GM21576 (cell line): ENCODE data around the gene CDCA5.

Experiments
- ATAC-seq: cut with Tn5 transposase; IDR thresholded peaks from one replicate; pipeline ENCODE4 v1.9.1; 2021; ENCODE audit warnings: mild to moderate bottlenecking, moderate library complexity; ENCODE audit not compliant: unreplicated experiment

The CDCA5 gene

DNA sequence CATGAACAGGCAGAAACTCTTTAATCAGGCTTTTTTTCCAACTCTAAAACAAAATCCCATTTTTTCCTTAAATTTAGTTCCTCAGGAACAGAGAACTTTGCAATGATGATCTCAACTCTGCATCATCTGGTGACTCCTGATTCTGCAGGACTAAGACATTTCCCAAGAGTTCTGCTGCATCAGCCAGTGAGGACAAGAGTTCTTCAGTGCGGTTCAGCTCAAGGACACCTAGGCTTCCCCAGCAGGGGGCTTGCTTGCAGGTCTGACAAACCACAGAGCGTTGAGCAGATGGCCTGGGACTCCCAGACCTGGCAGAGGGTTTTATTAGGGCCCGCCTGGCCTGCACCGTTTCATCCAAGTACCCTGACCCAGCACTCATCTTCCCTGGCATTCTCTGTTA, 6.4 kb downstream of the CDCA5 start:
- ATAC-seq = no peak

- ATAC-seq = no peak
These were observed 11.2 kb downstream of the CDCA5 start for GRCh38 chr11:65072631-65072966.

GRCh38 chr11:65071907-65072630, 11.8 kb downstream of the CDCA5 start:
- ATAC-seq = no peak

DNA sequence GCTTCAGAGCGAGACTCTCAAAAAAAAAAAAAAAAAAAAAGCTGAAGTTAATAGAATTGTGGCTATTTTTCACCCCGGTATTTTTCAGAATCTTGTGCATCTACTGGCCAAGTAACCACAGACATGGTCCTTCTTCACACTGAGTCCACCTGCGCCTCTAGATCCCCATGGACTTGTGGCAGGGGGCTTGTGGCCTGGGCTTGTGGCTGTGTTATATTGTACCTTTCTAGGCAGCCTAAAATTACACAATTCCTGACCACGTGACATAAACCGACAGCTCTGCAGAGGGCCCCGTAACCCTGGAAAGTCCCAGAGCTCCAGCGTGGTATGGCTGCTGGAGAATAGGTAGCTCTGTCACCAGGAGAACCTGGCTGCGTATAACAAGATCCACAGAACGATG, 14.6 kb downstream of the CDCA5 start:
- ATAC-seq = no peak

DNA sequence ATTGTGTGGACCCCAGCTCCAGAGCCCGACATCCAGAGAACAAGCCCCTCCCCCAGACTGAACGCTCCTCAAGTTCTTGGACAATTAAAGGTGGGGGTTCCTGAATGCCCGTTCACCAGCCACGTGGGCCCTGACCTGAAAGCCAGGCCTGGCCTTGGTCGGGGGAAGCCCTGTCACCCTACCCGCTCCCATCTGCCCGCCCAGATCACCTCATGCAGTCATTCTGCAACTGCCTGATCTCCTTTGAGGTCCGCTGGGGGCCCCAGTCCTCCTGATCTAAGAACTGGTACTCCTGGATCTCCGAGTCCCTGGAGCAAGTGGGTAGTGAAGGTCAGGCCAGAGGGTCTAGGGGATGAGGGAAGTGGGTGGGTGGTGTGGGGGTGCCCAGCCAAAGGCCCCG, 16.4 kb downstream of the CDCA5 start:
- no peak for ATAC-seq

DNA sequence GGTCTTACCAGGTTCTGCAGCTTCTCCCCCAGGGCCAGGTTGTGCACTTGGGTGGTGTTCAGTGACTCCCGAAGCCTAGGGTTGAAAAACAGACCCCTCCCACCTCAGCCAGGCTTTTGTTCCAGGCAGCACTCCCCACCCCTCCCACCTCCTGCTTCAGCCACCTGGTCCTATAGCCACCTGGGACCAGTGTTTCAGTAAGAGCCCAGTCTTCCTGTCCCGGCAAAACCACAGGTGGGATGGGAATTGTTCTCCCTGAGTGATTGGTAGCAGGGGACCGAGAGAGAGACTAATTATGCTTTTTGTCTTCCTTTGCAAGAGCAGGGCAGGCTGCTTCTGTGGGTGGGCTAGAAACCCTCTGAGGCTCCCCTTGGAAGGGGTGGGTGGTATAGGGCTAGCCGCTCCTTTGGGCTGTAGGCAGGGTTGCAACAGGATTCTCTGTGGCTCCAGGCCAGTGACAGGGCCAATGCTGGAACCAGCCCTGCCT, 17.0 kb downstream of the CDCA5 start:
- no peak for ATAC-seq

DNA sequence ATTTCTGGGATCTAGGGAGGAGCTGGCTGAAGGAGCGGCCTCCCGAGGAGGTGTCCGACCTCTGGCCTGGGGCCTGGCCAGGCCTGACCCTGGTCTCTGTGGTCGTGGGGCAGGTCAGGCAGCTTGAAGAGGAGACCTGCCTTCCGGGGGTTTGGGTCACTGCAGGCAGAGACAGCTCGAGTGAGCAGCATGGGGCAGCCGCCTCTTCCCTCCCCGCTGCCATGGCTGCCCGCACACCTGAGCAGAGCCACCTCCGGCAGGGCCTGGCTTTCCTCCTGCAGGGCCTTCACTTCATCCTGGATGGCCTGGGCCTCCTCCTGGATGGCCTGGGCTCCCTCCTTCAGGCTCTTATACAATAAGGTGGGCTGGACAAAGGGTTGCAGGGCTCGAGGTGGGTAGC, 17.5 kb downstream of the CDCA5 start:
- ATAC-seq = no peak

DNA sequence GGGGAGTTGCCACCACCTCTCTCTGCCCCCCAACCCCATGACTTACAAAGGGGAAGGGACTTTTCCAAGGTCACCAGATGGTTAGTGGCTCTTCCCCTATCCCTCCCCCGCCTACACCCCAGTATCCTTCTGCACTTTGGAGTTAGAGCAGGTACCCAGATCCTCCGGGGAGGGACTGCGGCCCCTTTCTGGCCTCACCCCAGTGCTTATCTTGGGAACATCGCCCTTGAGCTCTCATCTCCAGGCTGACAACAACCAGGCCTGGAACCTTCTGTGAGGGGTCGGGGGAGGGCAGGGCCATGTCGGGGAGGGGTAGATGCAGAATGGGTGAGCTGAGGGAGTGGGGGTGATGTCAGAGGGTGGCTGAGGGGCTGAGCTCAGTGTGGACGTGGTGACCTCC, 18.0 kb downstream of the CDCA5 start:
- no peak for ATAC-seq

GRCh38 chr11:65064847-65065240, 19.0 kb downstream of the CDCA5 start:
- ATAC-seq = no peak

- ATAC-seq = no peak
These were observed 20.3 kb downstream of the CDCA5 start for GRCh38 chr11:65063532-65063931.

DNA sequence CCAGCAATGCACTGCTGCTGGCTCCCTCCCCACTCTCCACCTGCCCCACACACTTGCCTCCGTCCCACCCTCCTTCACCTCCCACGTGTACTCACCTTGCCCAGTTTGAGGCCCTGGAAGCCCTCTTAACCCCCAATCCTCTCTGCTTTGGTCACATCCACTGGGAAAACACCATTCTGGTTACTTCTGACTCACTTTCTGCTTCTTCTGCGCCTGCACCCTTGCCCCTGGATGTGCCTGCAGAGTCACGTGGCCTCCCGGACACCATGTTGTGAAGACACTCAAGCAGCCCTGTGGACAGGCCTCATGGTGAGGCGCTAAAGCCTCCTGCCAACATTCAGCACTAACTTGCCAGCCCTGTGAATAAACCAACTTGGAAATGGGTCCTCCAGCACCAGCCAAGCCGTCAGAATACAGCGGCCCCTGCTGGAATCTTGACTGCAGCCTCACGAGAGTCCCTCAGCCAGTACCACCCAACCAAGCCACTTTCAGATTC, 22.9 kb downstream of the CDCA5 start:
- no peak for ATAC-seq

DNA sequence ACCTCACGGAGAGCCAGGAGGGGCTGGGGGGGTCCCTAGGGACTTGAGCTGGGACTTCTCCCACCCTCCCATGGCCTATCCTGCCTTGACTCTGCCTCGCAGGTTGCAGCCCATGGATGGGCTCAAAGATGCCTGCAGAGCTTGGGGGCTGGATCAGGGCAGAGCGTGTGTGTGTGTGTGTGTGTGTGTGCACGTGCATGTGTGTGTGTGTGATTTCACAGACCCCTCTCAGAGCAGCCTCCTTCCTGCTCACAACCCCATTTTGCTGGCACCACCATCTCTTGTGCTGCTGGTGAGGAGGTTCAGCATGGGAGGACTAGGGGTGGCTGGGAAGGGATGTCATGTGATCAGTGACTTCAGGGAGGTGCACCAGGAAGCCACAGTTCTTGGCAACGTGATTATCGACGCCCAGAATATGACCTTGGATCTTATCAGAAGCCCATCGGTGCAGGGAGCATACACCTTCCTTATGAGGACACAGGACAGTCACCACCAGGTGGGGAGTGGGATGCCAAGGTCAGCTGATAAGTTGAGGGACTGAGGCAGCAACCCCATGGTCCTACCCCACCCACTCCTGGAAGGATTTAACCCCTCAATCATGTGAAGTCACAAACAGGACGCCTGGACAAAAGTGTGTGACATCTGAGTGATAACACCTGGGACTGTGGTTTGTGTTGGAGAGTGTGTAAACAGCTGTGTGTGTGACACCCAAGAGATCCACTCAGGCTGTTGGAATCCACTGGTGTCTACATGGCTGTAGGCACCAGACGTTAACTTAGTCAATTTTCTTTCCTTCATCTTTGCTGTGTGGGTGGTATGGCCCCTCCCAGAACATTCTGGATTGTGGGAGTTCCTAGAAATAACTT, 23.6 kb downstream of the CDCA5 start:
- ATAC-seq = no peak

DNA sequence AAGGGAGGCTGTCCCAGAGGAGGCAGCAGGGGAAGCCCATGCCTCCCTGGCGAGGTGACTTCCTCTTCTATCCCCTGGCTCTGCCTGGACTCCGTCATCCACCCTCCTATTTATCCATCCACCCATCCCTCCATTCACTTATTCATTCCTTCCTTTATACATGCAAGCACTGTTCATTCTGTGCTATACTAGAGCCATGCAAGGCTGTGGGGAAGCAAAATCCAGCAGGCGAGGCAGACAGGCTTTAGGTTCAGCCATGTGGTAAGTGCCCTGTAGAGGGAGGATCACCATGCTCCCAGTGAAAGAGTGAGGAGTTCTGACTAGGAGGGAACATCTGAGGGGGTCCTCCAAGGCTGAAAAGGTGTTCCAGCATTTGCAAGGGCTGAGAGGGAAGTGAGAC, 24.3 kb downstream of the CDCA5 start:
- no peak for ATAC-seq

DNA sequence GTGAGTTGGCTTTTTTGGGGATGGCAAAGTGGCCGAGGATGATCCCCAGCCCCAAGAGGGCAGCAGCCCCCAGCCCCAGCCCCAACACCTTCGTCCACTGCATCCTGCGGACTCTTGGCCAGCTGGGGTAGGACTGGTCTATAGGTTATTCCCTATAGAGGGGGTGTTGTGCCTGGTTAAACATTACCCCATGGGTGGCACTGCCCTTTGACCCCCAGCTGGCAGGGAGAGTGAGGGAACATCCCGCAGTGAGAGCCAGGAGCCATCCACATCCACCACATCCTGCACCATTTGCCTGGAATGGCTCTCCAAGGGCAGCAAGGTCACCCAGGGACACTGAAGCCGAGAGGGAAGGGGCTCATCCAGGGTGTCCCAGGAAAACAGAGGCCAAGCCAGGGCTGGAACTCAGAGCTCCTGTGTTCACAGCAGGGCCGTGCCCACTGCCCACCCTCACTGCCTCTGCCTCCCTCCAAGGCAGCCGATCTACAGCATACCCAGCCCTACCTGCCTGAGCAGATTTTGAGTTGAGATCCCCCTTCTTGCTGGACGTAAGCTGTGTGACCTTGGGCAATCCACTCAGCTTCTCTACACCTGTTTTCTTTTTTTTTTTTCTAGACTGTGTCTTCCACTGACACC, 25.3 kb downstream of the CDCA5 start, which contains the start of gene NAALADL1:
Gene NAALADL1, minus strand, starts transcription at position 135 of the 636 bp plus-strand sequence. Its CDS starts 32 bp downstream, at position 103.
- ATAC-seq = no peak

GRCh38 chr11:65058012-65058411, 25.8 kb downstream of the CDCA5 start:
- no peak for ATAC-seq

GRCh38 chr11:65057526-65057925, 26.3 kb downstream of the CDCA5 start:
- ATAC-seq = no peak

- ATAC-seq = no peak
These were observed 26.8 kb downstream of the CDCA5 start for GRCh38 chr11:65056999-65057398.

- ATAC-seq = no peak
These were observed 28.3 kb downstream of the CDCA5 start for GRCh38 chr11:65055538-65055937.

GRCh38 chr11:65053827-65054508, 29.9 kb downstream of the CDCA5 start:
- no peak for ATAC-seq

DNA sequence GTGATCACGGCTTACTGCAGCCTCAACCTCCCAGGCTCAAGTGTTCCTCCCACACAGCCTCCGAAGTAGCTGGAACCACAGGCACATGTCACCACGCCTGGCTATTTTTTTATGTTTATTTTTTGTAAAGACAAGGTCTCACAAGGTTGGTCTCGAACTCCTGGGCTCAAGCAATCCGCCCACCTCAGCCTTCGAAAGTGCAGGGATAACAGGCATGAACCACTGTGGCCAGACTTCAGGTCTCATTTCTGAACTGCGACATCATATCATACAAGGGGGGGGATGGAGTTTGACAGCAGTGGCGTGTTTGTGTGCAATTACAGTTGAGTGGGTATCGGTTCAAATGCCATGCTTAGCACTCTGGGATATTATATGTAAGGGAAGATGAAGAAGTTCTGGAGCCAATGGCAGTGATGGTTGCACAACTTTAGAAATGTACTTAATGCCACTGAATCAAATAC, 32.4 kb downstream of the CDCA5 start:
- no peak for ATAC-seq
